ENCODE results near the gene GEMIN7. TPM values are rescaled to one million over a fixed set of nuclear protein-coding genes. Genes with fewer than 3 reads are reported as not detected.

Gene GEMIN7
- total and polyA plus RNA-seq, 2 of the 13 experiments (the other 11 are each of a cell fraction or from before 2014, with no cell fraction given), result 24.1 to 30.6 TPM

DNA sequence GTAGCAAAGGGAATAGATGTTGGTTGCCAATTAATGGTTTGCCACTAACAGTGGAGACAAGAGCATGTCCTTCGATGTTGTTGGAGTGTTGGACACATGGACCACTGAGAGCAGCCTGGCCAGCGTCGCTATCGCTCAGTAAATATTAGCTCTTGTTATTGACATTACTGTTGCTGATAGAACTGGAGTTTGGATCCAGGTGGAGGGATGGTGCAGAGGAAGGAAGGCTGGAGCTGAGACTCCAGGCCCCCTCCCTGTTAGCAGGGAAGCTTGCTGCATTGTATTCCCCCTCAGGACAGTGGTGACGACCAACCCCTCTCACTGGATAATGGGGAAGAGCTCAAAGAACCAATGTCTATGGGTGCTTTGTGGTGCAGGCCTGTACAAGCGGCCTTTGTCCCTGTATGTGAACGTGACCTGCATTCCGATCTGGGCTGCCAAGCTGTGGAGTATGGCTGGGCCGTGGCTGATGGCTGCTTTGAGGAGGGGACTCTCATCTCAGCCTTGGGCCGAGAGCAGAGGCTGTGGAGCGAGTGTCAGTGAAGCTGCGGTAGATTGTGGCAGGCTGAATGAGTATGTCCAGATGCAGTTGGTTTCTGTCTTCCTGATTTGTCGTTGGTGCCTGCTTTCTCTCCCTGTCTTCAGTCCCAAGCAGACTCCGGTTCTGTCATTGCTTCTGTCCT lies 33.2 kb upstream of the GEMIN7 start (continued):
- TF ChIP-seq HOXA9 (CRISPR knock-in tag; IDR thresholded peaks at IDR 0.05; ENCODE audit: borderline replicate concordance) (no peak), ZBTB7B (CRISPR knock-in tag; IDR thresholded peaks at IDR 0.05) (peak; percentile 72), POLR2AphosphoS5 (IDR thresholded peaks at IDR 0.05; ENCODE audit: low read depth, low read length) (peak; percentile 40; the same call in 1 of the 2 replicates), NCOA5 (CRISPR knock-in tag; IDR thresholded peaks at IDR 0.05) (no peak), ZNF562 (CRISPR knock-in tag; IDR thresholded peaks at IDR 0.05; ENCODE audit: borderline replicate concordance) (no peak), STAT5B (CRISPR knock-in tag; IDR thresholded peaks at IDR 0.05) (no peak), ZNF790 (CRISPR knock-in tag; IDR thresholded peaks at IDR 0.05; ENCODE audit: borderline replicate concordance) (no peak), KAT8 (CRISPR knock-in tag; IDR thresholded peaks at IDR 0.05) (peak; percentile 75), POLR2AphosphoS2 (IDR thresholded peaks at IDR 0.05; ENCODE audit: low read depth, low read length) (no peak), IRF2 (CRISPR knock-in tag; IDR thresholded peaks at IDR 0.05) (peak; percentile 88), TCF7 (IDR thresholded peaks at IDR 0.05; ENCODE audit: low read depth) (no peak), SMYD3 (CRISPR knock-in tag; IDR thresholded peaks at IDR 0.05) (0 out of 2 replicates have a peak, but pooled peaks have one; percentile 78), PAWR (CRISPR knock-in tag; IDR thresholded peaks at IDR 0.05; ENCODE audit: borderline replicate concordance) (no peak), ZNF773 (CRISPR knock-in tag; IDR thresholded peaks at IDR 0.05; ENCODE audit: borderline replicate concordance) (no peak), DMAP1 (CRISPR knock-in tag; IDR thresholded peaks at IDR 0.05) (peak; percentile 78), JARID2 (CRISPR knock-in tag; IDR thresholded peaks at IDR 0.05; ENCODE audit: insufficient replicate concordance) (no peak), NFYC (CRISPR knock-in tag; IDR thresholded peaks at IDR 0.05) (peak; percentile 55; the same call in 1 of the 2 replicates)
- TF ChIP-seq, protein P1, sequence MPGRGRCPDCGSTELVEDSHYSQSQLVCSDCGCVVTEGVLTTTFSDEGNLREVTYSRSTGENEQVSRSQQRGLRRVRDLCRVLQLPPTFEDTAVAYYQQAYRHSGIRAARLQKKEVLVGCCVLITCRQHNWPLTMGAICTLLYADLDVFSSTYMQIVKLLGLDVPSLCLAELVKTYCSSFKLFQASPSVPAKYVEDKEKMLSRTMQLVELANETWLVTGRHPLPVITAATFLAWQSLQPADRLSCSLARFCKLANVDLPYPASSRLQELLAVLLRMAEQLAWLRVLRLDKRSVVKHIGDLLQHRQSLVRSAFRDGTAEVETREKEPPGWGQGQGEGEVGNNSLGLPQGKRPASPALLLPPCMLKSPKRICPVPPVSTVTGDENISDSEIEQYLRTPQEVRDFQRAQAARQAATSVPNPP (CRISPR knock-in tag; IDR thresholded peaks at IDR 0.05), result no peak; the same call in 1 of the 2 replicates
- TF ChIP-seq, protein P2, sequence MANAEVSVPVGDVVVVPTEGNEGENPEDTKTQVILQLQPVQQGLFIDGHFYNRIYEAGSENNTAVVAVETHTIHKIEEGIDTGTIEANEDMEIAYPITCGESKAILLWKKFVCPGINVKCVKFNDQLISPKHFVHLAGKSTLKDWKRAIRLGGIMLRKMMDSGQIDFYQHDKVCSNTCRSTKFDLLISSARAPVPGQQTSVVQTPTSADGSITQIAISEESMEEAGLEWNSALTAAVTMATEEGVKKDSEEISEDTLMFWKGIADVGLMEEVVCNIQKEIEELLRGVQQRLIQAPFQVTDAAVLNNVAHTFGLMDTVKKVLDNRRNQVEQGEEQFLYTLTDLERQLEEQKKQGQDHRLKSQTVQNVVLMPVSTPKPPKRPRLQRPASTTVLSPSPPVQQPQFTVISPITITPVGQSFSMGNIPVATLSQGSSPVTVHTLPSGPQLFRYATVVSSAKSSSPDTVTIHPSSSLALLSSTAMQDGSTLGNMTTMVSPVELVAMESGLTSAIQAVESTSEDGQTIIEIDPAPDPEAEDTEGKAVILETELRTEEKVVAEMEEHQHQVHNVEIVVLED (CRISPR knock-in tag; IDR thresholded peaks at IDR 0.05; ENCODE audit: borderline replicate concordance), result peak; percentile 54; the same call in 1 of the 2 replicates
- TF ChIP-seq, protein P3, sequence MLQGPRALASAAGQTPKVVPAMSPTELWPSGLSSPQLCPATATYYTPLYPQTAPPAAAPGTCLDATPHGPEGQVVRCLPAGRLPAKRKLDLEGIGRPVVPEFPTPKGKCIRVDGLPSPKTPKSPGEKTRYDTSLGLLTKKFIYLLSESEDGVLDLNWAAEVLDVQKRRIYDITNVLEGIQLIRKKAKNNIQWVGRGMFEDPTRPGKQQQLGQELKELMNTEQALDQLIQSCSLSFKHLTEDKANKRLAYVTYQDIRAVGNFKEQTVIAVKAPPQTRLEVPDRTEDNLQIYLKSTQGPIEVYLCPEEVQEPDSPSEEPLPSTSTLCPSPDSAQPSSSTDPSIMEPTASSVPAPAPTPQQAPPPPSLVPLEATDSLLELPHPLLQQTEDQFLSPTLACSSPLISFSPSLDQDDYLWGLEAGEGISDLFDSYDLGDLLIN (CRISPR knock-in tag; IDR thresholded peaks at IDR 0.05; ENCODE audit: borderline replicate concordance), result no peak
- TF ChIP-seq, protein P4, sequence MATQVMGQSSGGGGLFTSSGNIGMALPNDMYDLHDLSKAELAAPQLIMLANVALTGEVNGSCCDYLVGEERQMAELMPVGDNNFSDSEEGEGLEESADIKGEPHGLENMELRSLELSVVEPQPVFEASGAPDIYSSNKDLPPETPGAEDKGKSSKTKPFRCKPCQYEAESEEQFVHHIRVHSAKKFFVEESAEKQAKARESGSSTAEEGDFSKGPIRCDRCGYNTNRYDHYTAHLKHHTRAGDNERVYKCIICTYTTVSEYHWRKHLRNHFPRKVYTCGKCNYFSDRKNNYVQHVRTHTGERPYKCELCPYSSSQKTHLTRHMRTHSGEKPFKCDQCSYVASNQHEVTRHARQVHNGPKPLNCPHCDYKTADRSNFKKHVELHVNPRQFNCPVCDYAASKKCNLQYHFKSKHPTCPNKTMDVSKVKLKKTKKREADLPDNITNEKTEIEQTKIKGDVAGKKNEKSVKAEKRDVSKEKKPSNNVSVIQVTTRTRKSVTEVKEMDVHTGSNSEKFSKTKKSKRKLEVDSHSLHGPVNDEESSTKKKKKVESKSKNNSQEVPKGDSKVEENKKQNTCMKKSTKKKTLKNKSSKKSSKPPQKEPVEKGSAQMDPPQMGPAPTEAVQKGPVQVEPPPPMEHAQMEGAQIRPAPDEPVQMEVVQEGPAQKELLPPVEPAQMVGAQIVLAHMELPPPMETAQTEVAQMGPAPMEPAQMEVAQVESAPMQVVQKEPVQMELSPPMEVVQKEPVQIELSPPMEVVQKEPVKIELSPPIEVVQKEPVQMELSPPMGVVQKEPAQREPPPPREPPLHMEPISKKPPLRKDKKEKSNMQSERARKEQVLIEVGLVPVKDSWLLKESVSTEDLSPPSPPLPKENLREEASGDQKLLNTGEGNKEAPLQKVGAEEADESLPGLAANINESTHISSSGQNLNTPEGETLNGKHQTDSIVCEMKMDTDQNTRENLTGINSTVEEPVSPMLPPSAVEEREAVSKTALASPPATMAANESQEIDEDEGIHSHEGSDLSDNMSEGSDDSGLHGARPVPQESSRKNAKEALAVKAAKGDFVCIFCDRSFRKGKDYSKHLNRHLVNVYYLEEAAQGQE (IDR thresholded peaks at IDR 0.05; ENCODE audit: borderline replicate concordance in 1 of 2, low read depth in 1 of 2, low read length in 2 of 2), result no peak
- TF ChIP-seq, protein P5, sequence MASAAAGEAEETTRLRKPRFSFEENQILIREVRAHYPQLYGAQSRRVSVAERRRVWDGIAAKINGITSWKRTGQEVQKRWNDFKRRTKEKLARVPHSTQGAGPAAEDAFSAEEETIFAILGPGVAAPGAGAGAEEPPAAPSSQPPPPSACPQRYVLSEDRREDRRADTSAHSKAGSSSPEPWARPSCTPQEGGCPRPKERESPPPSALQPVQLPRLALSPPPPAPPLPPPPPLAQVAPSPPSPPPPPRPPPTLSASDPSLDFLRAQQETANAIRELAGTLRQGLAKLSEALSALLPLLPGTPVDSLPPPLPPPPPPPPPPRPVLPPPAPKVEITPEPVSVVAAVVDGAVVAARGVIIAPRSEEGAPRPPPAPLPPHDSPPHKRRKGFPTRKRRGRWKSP (CRISPR knock-in tag; IDR thresholded peaks at IDR 0.05), result peak; percentile 53; the same call in 1 of the 2 replicates
